Neural cell (in vitro differentiated cells): ENCODE measurements around the gene CAPN6. TPM values are rescaled to one million over a fixed set of nuclear protein-coding genes. Genes with fewer than 3 reads are reported as not detected.

Experiments used
- H2AFZ ChIP-seq: fragments of 200-600, 300-800 bp; sonication (generic), shearing (Covaris generic); 2 replicates; pipeline ENCODE4 v1.6.0; 2014; ENCODE audit warnings: low read depth, mild to moderate bottlenecking, antibody characterized with exemption, low read length, moderate library complexity
- H3F3A ChIP-seq: fragments of 200-600 bp; shearing (Covaris generic); 2 replicates; pipeline ENCODE4 v1.6.1; 2016; ENCODE audit warnings: mild to moderate bottlenecking, moderate library complexity, mixed read lengths, antibody characterized with exemption, low read length; ENCODE audit not compliant: insufficient read depth, poor library complexity, severe bottlenecking
- H3K27ac ChIP-seq: fragments of 200-600, 300-800 bp; sonication (generic), shearing (Covaris generic); 2 replicates; pipeline ENCODE4 v1.5.1; 2014; ENCODE audit warnings: mild to moderate bottlenecking, low read length, moderate library complexity
- H3K27me3 ChIP-seq: fragments of 300-800, 200-600 bp; sonication (generic), shearing (Covaris generic); 2 replicates; pipeline ENCODE4 v1.6.0; 2014; ENCODE audit warnings: mild to moderate bottlenecking, low read depth, low read length, moderate library complexity; ENCODE audit not compliant: insufficient read depth
- H3K36me3 ChIP-seq: fragments of 300-800, 200-600 bp; sonication (generic), shearing (Covaris generic); 2 replicates; pipeline ENCODE4 v1.5.1; 2014; ENCODE audit warnings: mild to moderate bottlenecking, antibody characterized with exemption, low read length, moderate library complexity; ENCODE audit not compliant: insufficient read depth
- H3K4me2 ChIP-seq: fragments of 300-800, 200-600 bp; sonication (generic), shearing (Covaris generic); 2 replicates; pipeline ENCODE4 v1.6.0; 2014; ENCODE audit warnings: mild to moderate bottlenecking, low read length
- H3K4me3 ChIP-seq: fragments of 300-800, 200-600 bp; sonication (generic), shearing (Covaris generic); 2 replicates; pipeline ENCODE4 v1.5.1; 2014; ENCODE audit warnings: mild to moderate bottlenecking, low read length, moderate library complexity
- H3K79me2 ChIP-seq: fragments of 200-600 bp; shearing (Covaris generic); replicated peaks from 2 replicates; pipeline ENCODE4 v1.6.0; 2014; ENCODE audit warnings: mild to moderate bottlenecking, low read length, moderate library complexity; ENCODE audit not compliant: insufficient read depth
- H3K9ac ChIP-seq: fragments of 300-800, 200-600 bp; sonication (generic), shearing (Covaris generic); 2 replicates; pipeline ENCODE4 v1.6.1; 2016; ENCODE audit warnings: mild to moderate bottlenecking, low read length, mixed read lengths
- H3K9me2 ChIP-seq: fragments of 200-600 bp; shearing (Covaris generic); 2 replicates; pipeline ENCODE4 v1.6.1; 2016; ENCODE audit warnings: mild to moderate bottlenecking, low read length, mixed read lengths; ENCODE audit not compliant: insufficient read depth
- H3K9me3 ChIP-seq: fragments of 200-600, 300-800 bp; sonication (generic), shearing (Covaris generic); 2 replicates; pipeline ENCODE4 v1.6.1; 2016; ENCODE audit warnings: mild to moderate bottlenecking, mixed run types, low read length, moderate library complexity, mixed read lengths
- H4K20me1 ChIP-seq: fragments of 200-600 bp; shearing (Covaris generic); 2 replicates; pipeline ENCODE4 v1.6.1; 2016; ENCODE audit warnings: mild to moderate bottlenecking, mixed run types; ENCODE audit not compliant: insufficient read depth
- CTCF ChIP-seq: fragments of 450-650 bp; IDR thresholded peaks from 2 replicates; pipeline ENCODE4 v1.5.1; 2014; ENCODE audit warnings: antibody characterized with exemption, mild to moderate bottlenecking, moderate library complexity; ENCODE audit not compliant: poor library complexity, severe bottlenecking
- EP300 ChIP-seq: fragments of 450-650 bp; conservative IDR thresholded peaks from 2 replicates; pipeline ENCODE4 v1.6.1; 2014; ENCODE audit warnings: antibody characterized with exemption, mild to moderate bottlenecking, moderate library complexity; ENCODE audit not compliant: poor library complexity, severe bottlenecking
- EZH2 ChIP-seq: fragments of 200-600, 300-800 bp; shearing (Covaris generic), sonication (generic); IDR thresholded peaks from 2 replicates; pipeline ENCODE4 v1.6.1; 2014; ENCODE audit warnings: antibody characterized with exemption, low read length, borderline replicate concordance, mild to moderate bottlenecking; ENCODE audit not compliant: insufficient read depth, poor library complexity, severe bottlenecking
- MXI1 ChIP-seq: fragments of 450-650 bp; conservative IDR thresholded peaks from 2 replicates; pipeline ENCODE4 v1.6.1; 2014; ENCODE audit warnings: antibody characterized with exemption, mild to moderate bottlenecking; ENCODE audit not compliant: poor library complexity, severe bottlenecking
- POLR2AphosphoS5 ChIP-seq: IDR thresholded peaks from 2 replicates; pipeline ENCODE4 v1.6.1; 2012
- RAD21 ChIP-seq: fragments of 450-650 bp; conservative IDR thresholded peaks from 2 replicates; pipeline ENCODE4 v1.6.1; 2014; ENCODE audit warnings: antibody characterized with exemption, mild to moderate bottlenecking, moderate library complexity
- SMC3 ChIP-seq: fragments of 450-650 bp; conservative IDR thresholded peaks from 2 replicates; pipeline ENCODE4 v1.6.1; 2014; ENCODE audit warnings: antibody characterized with exemption, mild to moderate bottlenecking, moderate library complexity; ENCODE audit not compliant: poor library complexity
- TAF1 ChIP-seq: IDR thresholded peaks from 2 replicates; pipeline ENCODE4 v1.6.1; 2012; ENCODE audit warnings: low read depth
- polyA plus RNA-seq: library from polyadenylated mRNA; depleted of rRNA; stranded (reverse); fragments of >200 nt; gene quantifications from 2 replicates; pipeline ENCODE4 v1.2.3, GENCODE V29; 2014
- TF ChIP-seq, protein P1 (sequence below): IDR thresholded peaks from 2 replicates; pipeline ENCODE4 v1.6.1; 2012; ENCODE audit warnings: borderline replicate concordance

Gene CAPN6
- polyA plus RNA-seq, 1 donor from 2014 or later = 0.46 TPM

- no peak overlapping the region for H3K4me2 ChIP-seq
- H3K79me2 ChIP-seq = no peaks in the 10 kb centered on the region
- no peaks in the 10 kb centered on the region for H3K36me3 ChIP-seq
- H3F3A ChIP-seq = no peaks in the 10 kb centered on the region
- no peaks in the 10 kb centered on the region for H4K20me1 ChIP-seq
- H3K27me3 ChIP-seq = no peaks in the 10 kb centered on the region
- H3K4me3 ChIP-seq = no peak overlapping the region
- H2AFZ ChIP-seq = no peak overlapping the region
- no peaks in the 10 kb centered on the region for H3K9me2 ChIP-seq
- no peak for TF ChIP-seq SMC3
- TF ChIP-seq TAF1 = no peak
- no peak for TF ChIP-seq EP300
- no peak for TF ChIP-seq POLR2AphosphoS5
- TF ChIP-seq MXI1 = no peak
- TF ChIP-seq RAD21 = no peak
- no peaks in the 10 kb centered on the region for H3K9me3 ChIP-seq
- no peak overlapping the region for H3K9ac ChIP-seq
- H3K27ac ChIP-seq = no peak overlapping the region
Measured at GRCh38 chrX:111318901-111319300, 48.6 kb upstream of the CAPN6 start.

- H3K27me3 ChIP-seq = no peaks in the 10 kb centered on the region
- TF ChIP-seq SMC3 (no peak), MXI1 (no peak), POLR2AphosphoS5 (no peak), RAD21 (no peak), EZH2 (no peak), CTCF (no peak), EP300 (no peak), TAF1 (no peak)
- TF ChIP-seq, protein P1, sequence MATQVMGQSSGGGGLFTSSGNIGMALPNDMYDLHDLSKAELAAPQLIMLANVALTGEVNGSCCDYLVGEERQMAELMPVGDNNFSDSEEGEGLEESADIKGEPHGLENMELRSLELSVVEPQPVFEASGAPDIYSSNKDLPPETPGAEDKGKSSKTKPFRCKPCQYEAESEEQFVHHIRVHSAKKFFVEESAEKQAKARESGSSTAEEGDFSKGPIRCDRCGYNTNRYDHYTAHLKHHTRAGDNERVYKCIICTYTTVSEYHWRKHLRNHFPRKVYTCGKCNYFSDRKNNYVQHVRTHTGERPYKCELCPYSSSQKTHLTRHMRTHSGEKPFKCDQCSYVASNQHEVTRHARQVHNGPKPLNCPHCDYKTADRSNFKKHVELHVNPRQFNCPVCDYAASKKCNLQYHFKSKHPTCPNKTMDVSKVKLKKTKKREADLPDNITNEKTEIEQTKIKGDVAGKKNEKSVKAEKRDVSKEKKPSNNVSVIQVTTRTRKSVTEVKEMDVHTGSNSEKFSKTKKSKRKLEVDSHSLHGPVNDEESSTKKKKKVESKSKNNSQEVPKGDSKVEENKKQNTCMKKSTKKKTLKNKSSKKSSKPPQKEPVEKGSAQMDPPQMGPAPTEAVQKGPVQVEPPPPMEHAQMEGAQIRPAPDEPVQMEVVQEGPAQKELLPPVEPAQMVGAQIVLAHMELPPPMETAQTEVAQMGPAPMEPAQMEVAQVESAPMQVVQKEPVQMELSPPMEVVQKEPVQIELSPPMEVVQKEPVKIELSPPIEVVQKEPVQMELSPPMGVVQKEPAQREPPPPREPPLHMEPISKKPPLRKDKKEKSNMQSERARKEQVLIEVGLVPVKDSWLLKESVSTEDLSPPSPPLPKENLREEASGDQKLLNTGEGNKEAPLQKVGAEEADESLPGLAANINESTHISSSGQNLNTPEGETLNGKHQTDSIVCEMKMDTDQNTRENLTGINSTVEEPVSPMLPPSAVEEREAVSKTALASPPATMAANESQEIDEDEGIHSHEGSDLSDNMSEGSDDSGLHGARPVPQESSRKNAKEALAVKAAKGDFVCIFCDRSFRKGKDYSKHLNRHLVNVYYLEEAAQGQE = no peak
Measured at GRCh38 chrX:111309083-111309482, 38.8 kb upstream of the CAPN6 start.

GRCh38 chrX:111308039-111308438 is 37.8 kb upstream of the CAPN6 start:
- TF ChIP-seq CTCF (no peak), SMC3 (no peak), MXI1 (no peak), EZH2 (no peak), TAF1 (no peak), POLR2AphosphoS5 (no peak), EP300 (no peak), RAD21 (no peak)
- TF ChIP-seq, protein P1 = no peak
- Histone ChIP-seq H4K20me1 (no peaks in the 10 kb centered on the region), H3F3A (no peaks in the 10 kb centered on the region), H3K27ac (no peak overlapping the region), H3K9ac (no peak overlapping the region), H3K9me3 (no peaks in the 10 kb centered on the region), H2AFZ (no peak overlapping the region), H3K36me3 (no peaks in the 10 kb centered on the region), H3K9me2 (no peaks in the 10 kb centered on the region), H3K4me2 (no peak overlapping the region), H3K79me2 (peaks cover 3% of the 10 kb centered on the region), H3K27me3 (no peaks in the 10 kb centered on the region), H3K4me3 (no peak overlapping the region)

More at GRCh38 chrX:111309083-111309482, 38.8 kb upstream of the CAPN6 start:
- Histone ChIP-seq H3K27ac (no peak overlapping the region), H3K79me2 (peaks cover 5% of the 10 kb centered on the region), H3K4me3 (no peak overlapping the region), H3K4me2 (no peak overlapping the region), H3K36me3 (no peaks in the 10 kb centered on the region), H4K20me1 (no peaks in the 10 kb centered on the region), H3K9ac (no peak overlapping the region), H3K9me2 (no peaks in the 10 kb centered on the region), H3F3A (no peaks in the 10 kb centered on the region), H2AFZ (no peak overlapping the region), H3K9me3 (no peaks in the 10 kb centered on the region)
